Activated gamma-delta T cell (primary cell): ENCODE measurements around the gene CDHR1.

Experiments used
- DNase-seq: peaks from one replicate; lab custom pipeline; 2025; lab: John Stamatoyannopoulos, UW

The CDHR1 gene

GRCh38 chr10:84230359-84230758 is 36.0 kb downstream of the CDHR1 start:
- DNase-seq, result no peak

GRCh38 chr10:84232376-84232775 is 38.0 kb downstream of the CDHR1 start:
- DNase-seq, result no peak

GRCh38 chr10:84233940-84234339 is 39.6 kb downstream of the CDHR1 start:
- no peak for DNase-seq

GRCh38 chr10:84234479-84234878 is 40.1 kb downstream of the CDHR1 start:
- no peak for DNase-seq

GRCh38 chr10:84235096-84235495 is 40.8 kb downstream of the CDHR1 start:
- DNase-seq, result no peak

- DNase-seq, result no peak
Observed at GRCh38 chr10:84236807-84237198, 42.5 kb downstream of the CDHR1 start.

GRCh38 chr10:84237199-84238051 is 43.1 kb downstream of the CDHR1 start:
- DNase-seq, result no peak

- no peak for DNase-seq
Observed at GRCh38 chr10:84238909-84239308, 44.6 kb downstream of the CDHR1 start.

- no peak for DNase-seq
Observed at GRCh38 chr10:84241185-84241790, 47.0 kb downstream of the CDHR1 start, which contains the start of gene LRIT1. Gene LRIT1 (minus strand): TSS chr10:84241546. CDS start chr10:84241439, 107 bp downstream.

GRCh38 chr10:84243759-84244158 is 49.4 kb downstream of the CDHR1 start:
- DNase-seq, result no peak

GRCh38 chr10:84244651-84245270 is 50.4 kb downstream of the CDHR1 start, which contains the start of gene RGR:
Gene RGR (plus strand): TSS chr10:84245053. CDS start chr10:84245091, 38 bp downstream.
- no peak for DNase-seq

- DNase-seq, result no peak
Observed at GRCh38 chr10:84247496-84247895, 53.2 kb downstream of the CDHR1 start.

- DNase-seq, result no peak
Observed at GRCh38 chr10:84248794-84249193, 54.5 kb downstream of the CDHR1 start.

GRCh38 chr10:84254552-84255478 is 60.5 kb downstream of the CDHR1 start:
- DNase-seq, result no peak

GRCh38 chr10:84256510-84257342 is 62.4 kb downstream of the CDHR1 start:
- no peak for DNase-seq

- DNase-seq, result no peak
Observed at GRCh38 chr10:84257343-84258020, 63.1 kb downstream of the CDHR1 start.

GRCh38 chr10:84258034-84258695 is 63.8 kb downstream of the CDHR1 start:
- no peak for DNase-seq

- no peak for DNase-seq
Observed at GRCh38 chr10:84261236-84261915, 67.0 kb downstream of the CDHR1 start.
